Measurements from ENCODE around the gene UST. TPM values are rescaled to one million over a fixed set of nuclear protein-coding genes. Genes with fewer than 3 reads are reported as not detected.

UST gene
- total RNA-seq, 1 donor from 2014 or later, result 5.5 TPM

GRCh38 chr6:149043476-149044130, 296.8 kb downstream of the UST start:
- Mint-ChIP-seq H3K27ac (ENCODE audit: unreplicated experiment) (no peak overlapping the region), H3K27me3 (ENCODE audit: low read depth) (no peaks in the 10 kb centered on the region), H3K9me3 (no peaks in the 10 kb centered on the region), H3K36me3 (ENCODE audit: low read depth) (peaks cover 2% of the 10 kb centered on the region), H3K4me1 (no peaks in the 10 kb centered on the region), H3K4me3 (no peak overlapping the region)
- peak; percentile 23 for DNase-seq (ENCODE audit: low read depth, low spot score)
- peak; percentile 49 for TF ChIP-seq CTCF (conservative IDR thresholded peaks at IDR 0.05)

- Mint-ChIP-seq H3K9me3 (no peaks in the 10 kb centered on the region), H3K27me3 (ENCODE audit: low read depth) (no peaks in the 10 kb centered on the region), H3K27ac (ENCODE audit: unreplicated experiment) (no peak overlapping the region), H3K4me3 (no peak overlapping the region), H3K36me3 (ENCODE audit: low read depth) (peaks cover 2% of the 10 kb centered on the region), H3K4me1 (no peaks in the 10 kb centered on the region)
- no peak for DNase-seq (ENCODE audit: low read depth, low spot score)
- no peak for TF ChIP-seq CTCF (conservative IDR thresholded peaks at IDR 0.05)
These were observed 297.7 kb downstream of the UST start for GRCh38 chr6:149044528-149044927.

- no peaks in the 10 kb centered on the region for H3K27me3 Mint-ChIP-seq (ENCODE audit: low read depth)
- H3K9me3 Mint-ChIP-seq, result no peaks in the 10 kb centered on the region
- H3K4me1 Mint-ChIP-seq, result no peaks in the 10 kb centered on the region
- H3K4me3 Mint-ChIP-seq, result no peak overlapping the region
- no peak for DNase-seq (ENCODE audit: low read depth, low spot score)
- peaks cover 2% of the 10 kb centered on the region for H3K36me3 Mint-ChIP-seq (ENCODE audit: low read depth)
- no peak overlapping the region for H3K27ac Mint-ChIP-seq (ENCODE audit: unreplicated experiment)
- TF ChIP-seq CTCF (conservative IDR thresholded peaks at IDR 0.05), result no peak
These were observed 298.6 kb downstream of the UST start for GRCh38 chr6:149045404-149045803.

GRCh38 chr6:149046164-149046821, 299.5 kb downstream of the UST start:
- Mint-ChIP-seq H3K27ac (ENCODE audit: unreplicated experiment) (no peak overlapping the region), H3K27me3 (ENCODE audit: low read depth) (no peaks in the 10 kb centered on the region), H3K4me3 (no peak overlapping the region), H3K9me3 (no peaks in the 10 kb centered on the region), H3K4me1 (no peaks in the 10 kb centered on the region), H3K36me3 (ENCODE audit: low read depth) (peaks cover 2% of the 10 kb centered on the region)
- DNase-seq (ENCODE audit: low read depth, low spot score), result no peak
- no peak for TF ChIP-seq CTCF (conservative IDR thresholded peaks at IDR 0.05)

- no peaks in the 10 kb centered on the region for H3K27me3 Mint-ChIP-seq (ENCODE audit: low read depth)
- no peaks in the 10 kb centered on the region for H3K4me1 Mint-ChIP-seq
- no peaks in the 10 kb centered on the region for H3K36me3 Mint-ChIP-seq (ENCODE audit: low read depth)
- no peak overlapping the region for H3K4me3 Mint-ChIP-seq
- DNase-seq (ENCODE audit: low read depth, low spot score), result no peak
- H3K9me3 Mint-ChIP-seq, result no peaks in the 10 kb centered on the region
- TF ChIP-seq CTCF (conservative IDR thresholded peaks at IDR 0.05), result no peak
- no peak overlapping the region for H3K27ac Mint-ChIP-seq (ENCODE audit: unreplicated experiment)
These were observed 300.0 kb downstream of the UST start for GRCh38 chr6:149046822-149047246.
